Measurements from ENCODE around the gene RNF7. TPM values are rescaled to one million over a fixed set of nuclear protein-coding genes. Genes with fewer than 3 reads are reported as not detected.
"Not testable (repeated sequence)": the region's sequence is repeated elsewhere in the genome, so short reads cannot be mapped to it uniquely, and the experiment has no call there.

RNF7 gene
- total RNA-seq (2014; rRNA removed; shearing (Covaris generic)) (115 and 198 TPM in 2 replicates), polyA plus RNA-seq (2016; fragmentation: Nextera tagmentation; extraction: Ambion mirVana) (233 and 234 TPM in 2 replicates)

DNA sequence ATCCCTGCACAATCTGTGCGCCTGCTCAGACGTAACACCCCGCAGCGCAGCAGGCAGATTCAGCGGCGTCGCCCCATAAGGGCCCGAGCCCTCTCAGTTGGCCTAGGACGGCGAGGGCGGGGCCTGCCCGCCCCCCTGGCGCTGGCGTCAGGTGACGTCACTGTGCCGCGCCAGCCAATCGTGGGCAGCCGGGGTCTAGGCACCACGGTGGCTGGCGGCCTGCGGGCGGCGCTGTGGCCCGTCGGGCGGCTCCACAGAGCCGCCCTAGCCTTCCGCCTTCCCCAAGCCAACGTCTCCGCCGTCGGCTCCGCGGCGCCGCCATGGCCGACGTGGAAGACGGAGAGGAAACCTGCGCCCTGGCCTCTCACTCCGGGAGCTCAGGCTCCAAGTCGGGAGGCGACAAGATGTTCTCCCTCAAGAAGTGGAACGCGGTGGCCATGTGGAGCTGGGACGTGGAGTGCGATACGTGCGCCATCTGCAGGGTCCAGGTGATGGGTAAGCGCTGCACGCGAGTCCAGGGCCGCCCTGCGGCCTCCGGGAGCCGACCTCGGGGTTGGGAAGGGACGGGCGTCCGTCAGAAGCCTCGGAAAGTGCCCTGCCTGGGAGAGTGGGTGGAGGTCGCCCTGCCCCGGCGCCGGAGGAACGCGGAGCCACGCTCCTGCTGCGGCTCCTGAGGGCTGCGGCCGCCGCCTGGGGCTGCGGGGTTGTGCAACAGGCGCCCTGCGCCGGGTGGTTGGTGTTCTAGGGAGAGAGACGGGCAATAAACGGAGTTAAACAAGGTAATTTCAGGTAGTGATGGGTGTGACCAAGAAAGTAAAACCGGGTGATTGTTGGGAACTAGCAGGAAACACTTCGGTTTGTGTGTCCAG lies at the start of gene RNF7:
TSS of gene RNF7 (plus strand) at position 277 of the 869 bp plus-strand sequence. CDS start at position 321, 44 bp downstream.
- TF ChIP-seq EZH2 (IDR thresholded peaks at IDR 0.05; ENCODE audit: insufficient read depth, poor library complexity, severe bottlenecking) (no peak), EZH2phosphoT487 (IDR thresholded peaks at IDR 0.05; ENCODE audit: insufficient read depth, low read depth) (no peak)
- peak; percentile 98 for DNase-seq
- Histone ChIP-seq H3K9me3 (ENCODE audit: low read depth) (no peaks in the 10 kb centered on the region), H4K20me1 (ENCODE audit: insufficient read depth) (no peaks in the 10 kb centered on the region; the same call in none of the 2 replicates), H3K9me2 (ENCODE audit: insufficient read depth) (no peaks in the 10 kb centered on the region), H3K79me2 (ENCODE audit: insufficient read depth) (peaks cover 51% of the 10 kb centered on the region), H3K36me3 (ENCODE audit: low read depth) (peaks cover 14% of the 10 kb centered on the region; the same call in 1 of the 2 replicates), H2AFZ (peak within 1 kb of the TSS; percentile 94), H3K4me3 (peak within 1 kb of the TSS; percentile 92), H3F3A (ENCODE audit: insufficient read depth) (peaks cover 11% of the 10 kb centered on the region), H3K4me2 (ENCODE audit: unreplicated experiment) (peak within 1 kb of the TSS; percentile 100), H3K27ac (peak within 1 kb of the TSS; percentile 90), H3K4me1 (ENCODE audit: insufficient read depth) (peaks cover 30% of the 10 kb centered on the region), H3K27me3 (replicated peaks; ENCODE audit: insufficient read depth) (no peaks in the 10 kb centered on the region), H3K9ac (peak within 1 kb of the TSS; percentile 94)
- 1% methylated on average over 78 of the region's 81 CpGs for WGBS, 2 experiments (ENCODE audit: low coverage in 1 of 2, low lambda C conversion rate in 2 of 2, missing lambda C conversion rate in 2 of 2)
- in situ Hi-C loops (cut with MboI), result no loop called here

DNA sequence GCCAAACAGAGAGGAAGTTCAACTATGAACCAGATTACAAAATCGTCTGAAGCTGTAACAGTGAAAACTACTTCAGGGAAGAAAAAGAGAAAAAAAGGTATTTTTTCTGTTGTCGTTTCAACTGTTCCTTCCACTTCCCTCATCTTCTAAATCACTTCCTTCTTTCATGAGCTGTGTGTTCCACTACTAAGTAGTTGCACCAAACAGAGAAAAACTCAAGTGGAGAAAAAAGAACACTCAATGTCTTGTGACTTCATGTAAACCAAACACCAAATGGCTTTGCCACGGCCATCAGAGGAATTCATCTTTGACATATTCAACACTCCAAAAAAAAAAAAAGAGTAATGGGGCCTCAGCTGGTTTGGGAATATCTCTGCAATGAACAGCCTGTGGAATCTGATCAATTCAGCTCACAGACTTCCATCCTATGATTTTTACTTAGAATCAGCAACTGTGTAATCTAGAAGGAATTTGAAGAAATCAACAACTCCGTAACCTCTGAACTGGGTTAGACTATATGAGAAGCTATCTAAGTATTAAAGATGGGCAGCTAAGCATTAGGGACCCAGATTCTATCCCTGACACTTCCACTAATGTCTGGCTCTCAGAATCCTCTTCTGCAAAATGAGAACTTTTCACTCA lies 47.5 kb upstream of the RNF7 start:
- 73 to 76% methylated on average over 4 of the region's 4 CpGs for WGBS, 2 experiments (ENCODE audit: low coverage in 1 of 2, low lambda C conversion rate in 2 of 2, missing lambda C conversion rate in 2 of 2)
- Histone ChIP-seq H3K36me3 (ENCODE audit: low read depth) (no peaks in the 10 kb centered on the region), H3K79me2 (ENCODE audit: insufficient read depth) (no peaks in the 10 kb centered on the region), H3K4me2 (ENCODE audit: unreplicated experiment) (no peak overlapping the region), H3K27ac (no peak overlapping the region), H3K27me3 (replicated peaks; ENCODE audit: insufficient read depth) (no peaks in the 10 kb centered on the region), H3K9ac (no peak overlapping the region), H3K4me3 (no peak overlapping the region), H3F3A (ENCODE audit: insufficient read depth) (0 out of 2 replicates have a peak, but pooled peaks cover 5% of the 10 kb centered on the region), H4K20me1 (ENCODE audit: insufficient read depth) (no peaks in the 10 kb centered on the region), H3K4me1 (ENCODE audit: insufficient read depth) (peaks cover 6% of the 10 kb centered on the region), H3K9me2 (ENCODE audit: insufficient read depth) (no peaks in the 10 kb centered on the region), H2AFZ (no peak overlapping the region), H3K9me3 (ENCODE audit: low read depth) (no peaks in the 10 kb centered on the region)
- in situ Hi-C loops (cut with MboI), result no loop called here
- no peak for TF ChIP-seq EZH2 (IDR thresholded peaks at IDR 0.05; ENCODE audit: insufficient read depth, poor library complexity, severe bottlenecking)
- TF ChIP-seq EZH2phosphoT487 (IDR thresholded peaks at IDR 0.05; ENCODE audit: insufficient read depth, low read depth), result no peak
- DNase-seq, result no peak

GRCh38 chr3:141691471-141691870 lies 46.6 kb upstream of the RNF7 start:
- WGBS, 2 experiments (ENCODE audit: low coverage in 1 of 2, low lambda C conversion rate in 2 of 2, missing lambda C conversion rate in 2 of 2), result 75 to 87% methylated on average over 3 of the region's 3 CpGs
- H3K4me3 ChIP-seq; H3K36me3 ChIP-seq (ENCODE audit: low read depth); H3K79me2 ChIP-seq (ENCODE audit: insufficient read depth); H2AFZ ChIP-seq; H3K9ac ChIP-seq; H3K9me3 ChIP-seq (ENCODE audit: low read depth); H3K27me3 ChIP-seq (replicated peaks; ENCODE audit: insufficient read depth); H3F3A ChIP-seq (ENCODE audit: insufficient read depth); H3K9me2 ChIP-seq (ENCODE audit: insufficient read depth); H4K20me1 ChIP-seq (ENCODE audit: insufficient read depth); H3K4me2 ChIP-seq (ENCODE audit: unreplicated experiment); H3K4me1 ChIP-seq (ENCODE audit: insufficient read depth); in situ Hi-C loops (cut with MboI); H3K27ac ChIP-seq; DNase-seq: not testable (repeated sequence)

DNA sequence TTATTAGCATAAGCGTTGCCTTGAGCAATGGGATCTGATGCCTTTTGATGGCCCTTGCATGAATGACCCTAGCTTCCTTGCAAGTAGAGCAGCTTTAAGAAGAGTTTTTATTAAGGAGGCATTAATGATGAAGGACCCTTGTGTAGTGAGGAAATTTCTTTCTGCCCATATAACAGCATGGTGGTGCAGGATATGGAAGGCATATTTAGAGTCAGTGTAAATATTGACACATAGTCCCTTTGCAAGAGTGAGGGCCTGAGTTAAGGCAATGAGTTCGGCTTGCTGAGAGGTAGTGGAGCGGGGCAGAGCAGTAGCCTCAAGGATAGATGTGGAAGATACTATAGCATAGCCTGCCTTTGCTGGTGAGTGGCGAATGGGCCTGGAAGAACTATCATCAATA lies 45.1 kb upstream of the RNF7 start:
- H3K27me3 ChIP-seq (replicated peaks; ENCODE audit: insufficient read depth); H3K36me3 ChIP-seq (ENCODE audit: low read depth); H3K4me2 ChIP-seq (ENCODE audit: unreplicated experiment); H3K4me3 ChIP-seq; H3F3A ChIP-seq (ENCODE audit: insufficient read depth); DNase-seq; H3K9me2 ChIP-seq (ENCODE audit: insufficient read depth); H3K9me3 ChIP-seq (ENCODE audit: low read depth); H3K79me2 ChIP-seq (ENCODE audit: insufficient read depth); H3K9ac ChIP-seq; in situ Hi-C loops (cut with MboI); H3K4me1 ChIP-seq (ENCODE audit: insufficient read depth); H3K27ac ChIP-seq; H2AFZ ChIP-seq; H4K20me1 ChIP-seq (ENCODE audit: insufficient read depth): not testable (repeated sequence)
- WGBS, 2 experiments (ENCODE audit: low coverage in 1 of 2, low lambda C conversion rate in 2 of 2, missing lambda C conversion rate in 2 of 2), result 86 to 91% methylated on average over 4 of the region's 4 CpGs
